GM10248 (cell line): Measurements from ENCODE around the gene RPS25.
A peak's percentile ranks its signal among the peaks of the same experiment; 100 is the strongest.
"Not testable (repeated sequence)": the region's sequence is repeated elsewhere in the genome, so short reads cannot be mapped to it uniquely, and the experiment has no call there.

Source experiments
- CTCF ChIA-PET: fragments of 300-600 bp; sonication (Branson Sonifier 250); formaldehyde crosslinking; extraction: SDS; loops from one replicate; lab custom pipeline; 2021; ENCODE audit warnings: antibody characterized with exemption; lab: Yijun Ruan, JAX
- POLR2A ChIA-PET: fragments of 350-650 bp; sonication (Branson Sonifier 250); formaldehyde crosslinking; extraction: SDS; loops from one replicate; lab custom pipeline; 2020; ENCODE audit warnings: antibody characterized with exemption; lab: Yijun Ruan, JAX
- DNase-seq: peaks from one replicate; pipeline ENCODE4 v3.0.0; 2012; ENCODE audit errors: extremely low spot score
- TF ChIP-seq, protein P1 (sequence below): IDR thresholded peaks from 2 replicates; pipeline ENCODE4 v1.5.1; 2012; ENCODE audit warnings: mild to moderate bottlenecking, low read depth; ENCODE audit errors: extremely low read depth, missing control alignments, control extremely low read depth

RPS25 gene

DNA sequence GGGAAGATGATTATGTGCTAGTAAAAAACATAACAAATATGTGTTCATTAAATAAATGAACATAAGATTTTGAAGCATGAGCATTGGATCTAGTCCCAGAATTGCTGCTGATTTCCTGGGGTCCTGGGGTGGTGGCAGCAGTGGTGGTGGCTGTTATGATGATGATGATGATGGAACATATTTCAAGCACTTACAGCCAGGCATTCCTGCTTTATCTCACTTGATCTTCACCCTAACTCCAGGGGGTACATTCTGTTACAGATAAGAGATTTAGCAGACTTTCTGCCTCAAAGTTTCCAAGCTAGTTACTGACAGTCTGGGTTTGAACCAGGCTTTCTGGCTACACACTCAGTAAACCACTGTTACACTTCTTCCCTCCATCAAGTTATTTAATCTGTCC is 5.6 kb upstream of the RPS25 start:
- no peak for DNase-seq
- ChIA-PET CTCF (interaction anchor here (0.7 to 1.9 kb wide), 5 partner anchors 24 to 314 kb away, joined by 3 to 4 read pairs (median 3); no protein-coding TSS in a partner anchor), POLR2A (no interaction called here)
- TF ChIP-seq, protein P1, sequence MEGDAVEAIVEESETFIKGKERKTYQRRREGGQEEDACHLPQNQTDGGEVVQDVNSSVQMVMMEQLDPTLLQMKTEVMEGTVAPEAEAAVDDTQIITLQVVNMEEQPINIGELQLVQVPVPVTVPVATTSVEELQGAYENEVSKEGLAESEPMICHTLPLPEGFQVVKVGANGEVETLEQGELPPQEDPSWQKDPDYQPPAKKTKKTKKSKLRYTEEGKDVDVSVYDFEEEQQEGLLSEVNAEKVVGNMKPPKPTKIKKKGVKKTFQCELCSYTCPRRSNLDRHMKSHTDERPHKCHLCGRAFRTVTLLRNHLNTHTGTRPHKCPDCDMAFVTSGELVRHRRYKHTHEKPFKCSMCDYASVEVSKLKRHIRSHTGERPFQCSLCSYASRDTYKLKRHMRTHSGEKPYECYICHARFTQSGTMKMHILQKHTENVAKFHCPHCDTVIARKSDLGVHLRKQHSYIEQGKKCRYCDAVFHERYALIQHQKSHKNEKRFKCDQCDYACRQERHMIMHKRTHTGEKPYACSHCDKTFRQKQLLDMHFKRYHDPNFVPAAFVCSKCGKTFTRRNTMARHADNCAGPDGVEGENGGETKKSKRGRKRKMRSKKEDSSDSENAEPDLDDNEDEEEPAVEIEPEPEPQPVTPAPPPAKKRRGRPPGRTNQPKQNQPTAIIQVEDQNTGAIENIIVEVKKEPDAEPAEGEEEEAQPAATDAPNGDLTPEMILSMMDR = no peak

DNA sequence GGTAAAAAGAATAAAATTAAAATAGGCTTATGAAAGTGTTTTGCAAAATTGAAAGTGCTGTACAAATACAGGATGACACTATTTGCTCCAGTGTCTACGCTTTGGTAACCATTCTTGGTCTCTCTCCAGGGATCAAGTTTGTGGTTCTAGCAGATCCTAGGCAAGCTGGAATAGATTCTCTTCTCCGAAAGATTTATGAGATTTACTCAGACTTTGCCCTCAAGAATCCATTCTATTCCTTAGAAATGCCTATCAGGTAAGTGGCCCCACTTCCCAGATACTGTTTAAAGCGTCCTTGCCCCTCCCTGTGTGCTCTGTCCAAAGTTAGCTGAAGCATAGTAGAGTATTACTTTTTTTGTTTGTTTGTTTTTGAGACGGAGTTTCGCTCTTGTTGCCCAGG is 3.5 kb upstream of the RPS25 start:
- TF ChIP-seq, protein P1 = no peak
- ChIA-PET CTCF (interaction anchor here (1.0 kb wide), 1 partner anchor 9 kb away, joined by 3 read pairs; the partner anchor contains the start of gene SLC37A4), POLR2A (no interaction called here)
- no peak for DNase-seq

DNA sequence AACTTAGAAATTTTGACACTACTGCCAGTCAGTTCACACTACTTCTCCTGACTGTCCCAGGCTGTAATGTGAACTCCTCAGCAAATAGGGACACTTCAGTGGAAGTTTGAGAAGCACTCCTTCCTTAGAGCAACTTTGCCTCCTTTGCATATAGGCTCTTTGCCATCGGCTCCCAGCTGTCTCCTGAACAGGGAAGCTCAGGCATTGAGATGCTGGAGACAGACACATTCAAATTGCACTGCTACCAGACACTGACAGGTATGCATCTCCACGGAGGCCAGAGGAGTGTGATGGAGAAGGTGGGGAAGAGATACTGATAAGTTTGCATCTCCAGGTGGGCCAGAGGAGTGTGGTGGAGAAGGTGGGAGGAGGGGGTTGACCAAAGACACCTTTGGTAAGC is 1.9 kb upstream of the RPS25 start:
- ChIA-PET CTCF (interaction anchor here (1.0 to 2.1 kb wide), 3 partner anchors 8 to 11 kb away, joined by 3 to 6 read pairs (median 3); no protein-coding TSS in a partner anchor), POLR2A (interaction anchor here (1.7 kb wide), 1 partner anchor 35 kb away, joined by 6 read pairs; no protein-coding TSS in a partner anchor)

DNA sequence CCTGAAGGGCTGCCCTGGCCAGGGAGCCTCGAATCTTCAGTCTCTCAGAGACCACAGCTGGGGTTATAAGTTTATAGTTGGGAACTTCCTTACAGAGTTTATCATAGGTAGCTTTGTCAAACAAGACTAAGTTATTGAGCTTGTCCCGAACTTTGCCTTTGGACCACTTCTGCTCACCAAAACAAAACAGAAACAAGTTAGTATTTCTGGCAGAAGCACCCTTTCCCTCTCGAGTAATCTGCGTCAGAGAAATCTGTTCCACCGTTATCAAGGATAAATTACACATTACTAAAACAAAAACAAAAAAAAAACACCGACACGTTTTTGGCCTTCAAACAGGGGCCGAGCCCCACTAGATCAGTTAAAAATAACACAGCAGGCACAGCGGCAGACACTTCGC is 766 bp downstream of the RPS25 start:
- CTCF ChIA-PET = interaction anchor here (1.0 kb wide), 1 partner anchor 17 kb away, joined by 3 read pairs; no protein-coding TSS in a partner anchor
- DNase-seq, POLR2A ChIA-PET: not testable (repeated sequence)

More for the DNA sequence above, 1.9 kb upstream of the RPS25 start:
- no peak for DNase-seq
- TF ChIP-seq, protein P1 = no peak

DNA sequence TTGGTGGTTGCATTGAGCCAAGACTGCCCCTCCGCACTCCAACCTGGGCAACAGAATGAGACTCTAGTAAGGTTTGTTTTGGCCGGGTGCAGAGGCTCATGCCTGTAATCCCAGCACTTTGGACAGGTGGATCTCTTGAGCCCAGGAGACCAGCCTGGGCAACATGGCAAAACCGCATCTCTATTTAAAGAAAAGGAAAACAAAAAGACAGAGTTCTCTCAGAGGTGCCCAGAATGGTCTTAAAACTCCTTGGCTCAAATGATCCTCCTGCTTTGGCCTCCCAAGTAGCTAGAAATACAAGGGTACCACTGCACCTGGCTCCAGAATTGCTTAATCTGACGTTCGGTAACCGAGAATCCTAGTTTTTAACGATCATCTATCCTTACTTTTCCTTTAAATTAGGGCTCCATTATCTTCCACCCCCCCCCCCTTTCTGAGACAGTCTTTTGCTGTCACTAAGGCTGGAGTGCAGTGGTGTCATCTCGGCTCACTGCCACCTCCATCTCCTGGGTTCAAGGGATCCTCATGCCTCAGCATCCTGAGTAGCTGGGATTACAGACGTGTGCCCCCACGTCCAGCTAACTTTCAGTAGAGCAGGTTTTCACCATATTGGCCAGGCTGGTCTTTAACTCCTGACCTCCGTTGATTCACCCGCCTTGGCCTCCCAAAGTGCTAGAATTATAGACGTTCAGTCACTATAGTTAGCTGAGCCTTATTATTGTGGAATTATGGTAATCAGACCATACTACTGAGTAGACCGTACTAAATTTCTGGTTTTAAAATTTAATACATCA is 1.7 kb downstream of the RPS25 start:
- TF ChIP-seq, protein P1 = no peak
- POLR2A ChIA-PET = interaction anchor here (0.7 kb wide), 1 partner anchor 111 kb away, joined by 7 read pairs; no protein-coding TSS in a partner anchor
- DNase-seq = no peak
- CTCF ChIA-PET = interaction anchor here (0.8 to 2.0 kb wide), 4 partner anchors 9 to 307 kb away, joined by 3 to 5 read pairs (median 4); no protein-coding TSS in a partner anchor

DNA sequence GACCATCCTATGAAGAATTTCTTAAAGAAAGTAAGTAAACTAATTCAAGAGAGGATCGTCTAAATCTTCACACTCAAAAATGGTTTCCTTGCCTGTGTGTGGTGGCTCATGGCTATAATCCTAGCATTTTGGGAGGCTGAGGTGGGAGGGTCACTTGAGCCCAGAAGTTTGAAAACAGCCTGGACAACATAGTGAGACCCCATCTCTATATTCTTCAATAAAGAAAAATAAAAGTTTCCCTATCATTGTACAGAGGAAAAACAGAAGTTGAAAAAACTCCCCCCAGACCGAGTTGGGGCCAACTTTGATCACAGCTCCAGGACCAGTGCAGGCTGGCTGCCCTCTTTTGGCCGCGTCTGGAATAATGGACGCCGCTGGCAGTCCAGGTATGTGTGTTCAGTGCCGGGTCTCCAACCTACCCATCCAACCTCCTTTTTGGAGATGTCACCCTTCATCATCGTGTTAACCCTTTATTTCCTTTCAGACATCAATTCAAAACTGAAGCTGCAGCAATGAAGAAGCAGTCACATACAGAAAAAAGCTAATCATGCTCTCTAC is 3.0 kb downstream of the RPS25 start:
- TF ChIP-seq, protein P1 = peak; percentile 10
- ChIA-PET CTCF (interaction anchor here (1.2 to 2.0 kb wide), 3 partner anchors 85 to 308 kb away, joined by 3 to 4 read pairs (median 3); no protein-coding TSS in a partner anchor), POLR2A (interaction anchor here (0.6 to 1.2 kb wide), 2 partner anchors 10 to 11 kb away, joined by 4 to 9 read pairs; no protein-coding TSS in a partner anchor)
- DNase-seq = no peak
